Coronary artery (tissue), 2 donors: ENCODE data around the gene COL4A1.

Experiments used
- DNase-seq: peaks from one replicate; pipeline ENCODE4 v3.0.0-alpha.2; 2017; ENCODE audit warnings: low spot score
- H3K27ac ChIP-seq, 2 donors: fragments of 200-600 bp; sonication (generic); one replicate each; pipeline ENCODE4 v1.5.1; 2016 to 2019
- H3K4me3 ChIP-seq: fragments of 200-600 bp; sonication (generic); 2 replicates; pipeline ENCODE4 v1.5.1; 2016; ENCODE audit warnings: mild to moderate bottlenecking, moderate library complexity
- CTCF ChIP-seq: fragments of 200-600 bp; sonication (generic); IDR thresholded peaks from one replicate; pipeline ENCODE4 v1.5.1; 2019; ENCODE audit warnings: antibody characterized with exemption

Gene COL4A1

GRCh38 chr13:110233951-110234280, 73.0 kb downstream of the COL4A1 start:
- no peak for DNase-seq
- H3K4me3 ChIP-seq, result peak overlapping the region; percentile 47
- no peak for TF ChIP-seq CTCF
- H3K27ac ChIP-seq, result peak overlapping the region; percentile 79 to 86

GRCh38 chr13:110233181-110233950, 73.6 kb downstream of the COL4A1 start:
- TF ChIP-seq CTCF, result no peak
- DNase-seq, result peak; percentile 85

GRCh38 chr13:110232756-110233155, 74.2 kb downstream of the COL4A1 start:
- Histone ChIP-seq H3K27ac (peak overlapping the region; percentile 79 to 86), H3K4me3 (peak overlapping the region; percentile 47)

More at GRCh38 chr13:110233181-110233950, 73.6 kb downstream of the COL4A1 start:
- Histone ChIP-seq H3K4me3 (peak overlapping the region; percentile 47), H3K27ac (peak overlapping the region; percentile 79 to 86)

GRCh38 chr13:110232142-110232541, 74.8 kb downstream of the COL4A1 start:
- no peak for TF ChIP-seq CTCF
- Histone ChIP-seq H3K4me3 (peak overlapping the region; percentile 47), H3K27ac (peak overlapping the region; percentile 79 to 86)
- no peak for DNase-seq

More at GRCh38 chr13:110232756-110233155, 74.2 kb downstream of the COL4A1 start:
- DNase-seq, result peak; percentile 80
- TF ChIP-seq CTCF, result no peak

- Histone ChIP-seq H3K4me3 (no peak overlapping the region), H3K27ac (peak overlapping the region; percentile 79 to 86)
- DNase-seq, result peak; percentile 58
- no peak for TF ChIP-seq CTCF
Observed at GRCh38 chr13:110231348-110232047, 75.5 kb downstream of the COL4A1 start.

GRCh38 chr13:110230661-110231347, 76.2 kb downstream of the COL4A1 start:
- peak overlapping the region; percentile 21 to 86 for H3K27ac ChIP-seq
- no peak for TF ChIP-seq CTCF
- DNase-seq, result peak; percentile 73
- no peak overlapping the region for H3K4me3 ChIP-seq
